ENCODE results near the gene TPRG1L.
A peak's percentile ranks its signal among the peaks of the same experiment; 100 is the strongest.

Gene TPRG1L

GRCh38 chr1:3668148-3668547, 43.3 kb downstream of the TPRG1L start:
- no peaks in the 10 kb centered on the region for H3K36me3 Mint-ChIP-seq
- H3K4me1 Mint-ChIP-seq, result peaks cover 14% of the 10 kb centered on the region
- ATAC-seq (no peak), DNase-seq (ENCODE audit: low spot score in 2 of 2) (no peak)
- H3K9me3 Mint-ChIP-seq, result no peaks in the 10 kb centered on the region
- H3K27ac Mint-ChIP-seq, result no peak overlapping the region
- no peak overlapping the region for H3K4me3 Mint-ChIP-seq

GRCh38 chr1:3668585-3669300, 43.9 kb downstream of the TPRG1L start:
- no peak overlapping the region for H3K4me3 Mint-ChIP-seq
- H3K9me3 Mint-ChIP-seq, result no peaks in the 10 kb centered on the region
- H3K4me1 Mint-ChIP-seq, result peaks cover 20% of the 10 kb centered on the region
- ATAC-seq (no peak), DNase-seq (ENCODE audit: low spot score in 2 of 2) (no peak)
- no peaks in the 10 kb centered on the region for H3K36me3 Mint-ChIP-seq
- no peak overlapping the region for H3K27ac Mint-ChIP-seq

GRCh38 chr1:3669421-3669821, 44.6 kb downstream of the TPRG1L start:
- H3K4me1 Mint-ChIP-seq, result peaks cover 22% of the 10 kb centered on the region
- H3K36me3 Mint-ChIP-seq, result no peaks in the 10 kb centered on the region
- H3K9me3 Mint-ChIP-seq, result no peaks in the 10 kb centered on the region
- DNase-seq (ENCODE audit: low spot score in 2 of 2) (no peak), ATAC-seq (no peak)
- no peak overlapping the region for H3K4me3 Mint-ChIP-seq
- H3K27ac Mint-ChIP-seq, result no peak overlapping the region

- DNase-seq (ENCODE audit: low spot score in 2 of 2) (no peak), ATAC-seq (no peak)
- Mint-ChIP-seq H3K4me3 (no peak overlapping the region), H3K27ac (no peak overlapping the region), H3K36me3 (no peaks in the 10 kb centered on the region), H3K9me3 (no peaks in the 10 kb centered on the region), H3K4me1 (peaks cover 22% of the 10 kb centered on the region)
Observed at GRCh38 chr1:3669971-3670431, 45.2 kb downstream of the TPRG1L start.

- DNase-seq (ENCODE audit: low spot score in 2 of 2) (no peak), ATAC-seq (no peak)
- Mint-ChIP-seq H3K27ac (no peak overlapping the region), H3K36me3 (no peaks in the 10 kb centered on the region), H3K4me3 (no peak overlapping the region), H3K4me1 (peaks cover 24% of the 10 kb centered on the region), H3K9me3 (no peaks in the 10 kb centered on the region)
Observed at GRCh38 chr1:3670823-3671265, 46.0 kb downstream of the TPRG1L start.

- Mint-ChIP-seq H3K4me1 (peaks cover 31% of the 10 kb centered on the region), H3K4me3 (no peak overlapping the region), H3K27ac (no peak overlapping the region), H3K36me3 (no peaks in the 10 kb centered on the region), H3K9me3 (no peaks in the 10 kb centered on the region)
- DNase-seq (ENCODE audit: low spot score in 2 of 2), result no peak
- ATAC-seq, result no peak
Observed at GRCh38 chr1:3671371-3672180, 46.8 kb downstream of the TPRG1L start.

GRCh38 chr1:3672231-3672970, 47.6 kb downstream of the TPRG1L start:
- Mint-ChIP-seq H3K4me3 (peak overlapping the region; percentile 46), H3K36me3 (no peaks in the 10 kb centered on the region), H3K27ac (no peak overlapping the region), H3K4me1 (peaks cover 40% of the 10 kb centered on the region), H3K9me3 (no peaks in the 10 kb centered on the region)
- ATAC-seq (no peak), DNase-seq (ENCODE audit: low spot score in 2 of 2) (no peak)

GRCh38 chr1:3672971-3673361, 48.2 kb downstream of the TPRG1L start:
- peak overlapping the region; percentile 46 for H3K4me3 Mint-ChIP-seq
- DNase-seq (ENCODE audit: low spot score in 2 of 2) (no peak), ATAC-seq (no peak)
- peak overlapping the region; percentile 90 for H3K27ac Mint-ChIP-seq
- no peaks in the 10 kb centered on the region for H3K36me3 Mint-ChIP-seq
- no peaks in the 10 kb centered on the region for H3K9me3 Mint-ChIP-seq
- H3K4me1 Mint-ChIP-seq, result peaks cover 45% of the 10 kb centered on the region

GRCh38 chr1:3673381-3674099, 48.7 kb downstream of the TPRG1L start:
- H3K4me1 Mint-ChIP-seq, result peaks cover 47% of the 10 kb centered on the region
- H3K27ac Mint-ChIP-seq, result peak overlapping the region; percentile 90
- DNase-seq (ENCODE audit: low spot score in 2 of 2) (no peak), ATAC-seq (peak; percentile 24)
- no peaks in the 10 kb centered on the region for H3K9me3 Mint-ChIP-seq
- H3K4me3 Mint-ChIP-seq, result peak overlapping the region; percentile 46
- H3K36me3 Mint-ChIP-seq, result no peaks in the 10 kb centered on the region

- Mint-ChIP-seq H3K36me3 (no peaks in the 10 kb centered on the region), H3K4me3 (no peak overlapping the region), H3K4me1 (peaks cover 51% of the 10 kb centered on the region), H3K9me3 (no peaks in the 10 kb centered on the region), H3K27ac (peak overlapping the region; percentile 90)
- ATAC-seq, result no peak
- DNase-seq (ENCODE audit: low spot score in 2 of 2), result no peak
Observed at GRCh38 chr1:3674100-3675094, 49.6 kb downstream of the TPRG1L start.

GRCh38 chr1:3675436-3675835, 50.6 kb downstream of the TPRG1L start:
- ATAC-seq (no peak), DNase-seq (ENCODE audit: low spot score in 2 of 2) (no peak)
- Mint-ChIP-seq H3K9me3 (peaks cover 4% of the 10 kb centered on the region), H3K4me1 (peaks cover 59% of the 10 kb centered on the region), H3K27ac (peak overlapping the region; percentile 60), H3K4me3 (no peak overlapping the region), H3K36me3 (no peaks in the 10 kb centered on the region)

- peak overlapping the region; percentile 37 for H3K27ac Mint-ChIP-seq
- peaks cover 4% of the 10 kb centered on the region for H3K9me3 Mint-ChIP-seq
- peak; percentile 72 for ATAC-seq
- peak overlapping the region; percentile 45 for H3K4me3 Mint-ChIP-seq
- peaks cover 52% of the 10 kb centered on the region for H3K4me1 Mint-ChIP-seq
- no peaks in the 10 kb centered on the region for H3K36me3 Mint-ChIP-seq
- DNase-seq (ENCODE audit: low spot score in 2 of 2), result peak in 1 of 2 donors; percentile 71
Observed at GRCh38 chr1:3676581-3677470, 52.0 kb downstream of the TPRG1L start.

GRCh38 chr1:3677484-3677883, 52.7 kb downstream of the TPRG1L start:
- no peak for ATAC-seq
- peaks cover 49% of the 10 kb centered on the region for H3K4me1 Mint-ChIP-seq
- peaks cover 4% of the 10 kb centered on the region for H3K9me3 Mint-ChIP-seq
- DNase-seq (ENCODE audit: low spot score in 2 of 2), result no peak
- no peak overlapping the region for H3K27ac Mint-ChIP-seq
- peak overlapping the region; percentile 45 for H3K4me3 Mint-ChIP-seq
- H3K36me3 Mint-ChIP-seq, result no peaks in the 10 kb centered on the region

All from stimulated activated effector memory CD8-positive, alpha-beta T cell treated with anti-CD3 and anti-CD28 coated beads, Interleukin-12 subunit alpha, Interleukin-12 subunit beta, amount 100 ng/mL, for 72 hours (primary cell).